ENCODE measurements around the gene SLC10A7. TPM values are rescaled to one million over a fixed set of nuclear protein-coding genes. Genes with fewer than 3 reads are reported as not detected.
A peak's percentile ranks its signal among the peaks of the same experiment; 100 is the strongest.

Gene SLC10A7
- total and polyA plus RNA-seq, 4 donors: 3.7 to 18.7 (median 7.6) TPM

- Histone ChIP-seq H3K4me1 (ENCODE audit: control insufficient read depth in 4 of 4, insufficient read depth in 4 of 4, low read length in 3 of 4) (peaks cover 0 to 7% (median 0%) of the 10 kb centered on the region in 4 donors), H3K4me3 (ENCODE audit: low read depth in 1 of 3, low read length in 3 of 3) (peak overlapping the region in 1 of 3 donors; percentile 60), H3K36me3 (ENCODE audit: control insufficient read depth in 4 of 4, insufficient read depth in 3 of 4, low read depth in 1 of 4, low read length in 3 of 4) (no peaks in the 10 kb centered on the region), H3K27me3 (ENCODE audit: control insufficient read depth in 4 of 4, insufficient read depth in 4 of 4, low read length in 3 of 4) (no peaks in the 10 kb centered on the region), H3K9me3 (ENCODE audit: control insufficient read depth in 4 of 4, low read length in 3 of 4) (no peaks in the 10 kb centered on the region), H3K27ac (ENCODE audit: low read depth in 1 of 2, low read length in 2 of 2) (peak overlapping the region; percentile 62 to 72), H3K9ac (ENCODE audit: low read depth in 1 of 2, low read length in 2 of 2) (no peak overlapping the region)
- no peak for TF ChIP-seq SP1 (IDR thresholded peaks at IDR 0.05)
- TF ChIP-seq HNF4G (IDR thresholded peaks at IDR 0.05): no peak
- no peak for TF ChIP-seq CTCF (IDR thresholded peaks at IDR 0.05; ENCODE audit: low read depth, low read length, missing input control)
- TF ChIP-seq HNF4A (conservative IDR thresholded peaks at IDR 0.05): peak; percentile 41 to 64
- TF ChIP-seq FOXA2 (IDR thresholded peaks at IDR 0.05): no peak
- TF ChIP-seq RXRA (IDR thresholded peaks at IDR 0.05): peak in 1 of 2 donors; percentile 50
- peak in 1 of 2 donors; percentile 72 for TF ChIP-seq JUND (IDR thresholded peaks at IDR 0.05)
- no peak for TF ChIP-seq ATF3 (IDR thresholded peaks at IDR 0.05)
- no peak for TF ChIP-seq GABPA (IDR thresholded peaks at IDR 0.05 in 1 of 2, conservative IDR thresholded peaks at IDR 0.05 in 1 of 2)
- 82% methylated on average over 37 of the region's 37 CpGs for WGBS
- no peak for DNase-seq (ENCODE audit: low spot score)
Measured at GRCh38 chr4:146445198-146446150, 76.3 kb downstream of the SLC10A7 start.

- no peak overlapping the region for H3K4me3 ChIP-seq (ENCODE audit: low read depth in 1 of 3, low read length in 3 of 3)
- H3K27ac ChIP-seq (ENCODE audit: low read depth in 1 of 2, low read length in 2 of 2): no peak overlapping the region
- no peaks in the 10 kb centered on the region for H3K36me3 ChIP-seq (ENCODE audit: control insufficient read depth in 4 of 4, insufficient read depth in 3 of 4, low read depth in 1 of 4, low read length in 3 of 4)
- TF ChIP-seq RAD21 (IDR thresholded peaks at IDR 0.05): no peak
- no peak for TF ChIP-seq NR2F2 (IDR thresholded peaks at IDR 0.05)
- no peak for TF ChIP-seq FOXA1 (IDR thresholded peaks at IDR 0.05)
- no peak for TF ChIP-seq JUND (IDR thresholded peaks at IDR 0.05)
- TF ChIP-seq TAF1 (conservative IDR thresholded peaks at IDR 0.05): no peak
- TF ChIP-seq CTCF (IDR thresholded peaks at IDR 0.05; ENCODE audit: low read depth, low read length, missing input control): no peak
- H3K9ac ChIP-seq (ENCODE audit: low read depth in 1 of 2, low read length in 2 of 2): no peak overlapping the region
- peaks cover 0 to 7% (median 0%) of the 10 kb centered on the region in 4 donors for H3K4me1 ChIP-seq (ENCODE audit: control insufficient read depth in 4 of 4, insufficient read depth in 4 of 4, low read length in 3 of 4)
- WGBS: 94% methylated on average over 2 of the region's 2 CpGs
- no peaks in the 10 kb centered on the region for H3K9me3 ChIP-seq (ENCODE audit: control insufficient read depth in 4 of 4, low read length in 3 of 4)
- no peak for DNase-seq (ENCODE audit: low spot score)
- no peaks in the 10 kb centered on the region for H3K27me3 ChIP-seq (ENCODE audit: control insufficient read depth in 4 of 4, insufficient read depth in 4 of 4, low read length in 3 of 4)
Measured at GRCh38 chr4:146443525-146443924, 78.2 kb downstream of the SLC10A7 start.
